ENCODE measurements around the gene RPL37A. TPM values are rescaled to one million over a fixed set of nuclear protein-coding genes. Genes with fewer than 3 reads are reported as not detected.

The RPL37A gene
- total and polyA plus RNA-seq, 9 of the 15 experiments (the other 6 are each of a cell fraction or from before 2014, with no cell fraction given), result 1,938 to 3,349 (median 2,436) TPM

GRCh38 chr2:216498379-216499352 is at the start of gene RPL37A (continued):
- TF ChIP-seq, protein P1, sequence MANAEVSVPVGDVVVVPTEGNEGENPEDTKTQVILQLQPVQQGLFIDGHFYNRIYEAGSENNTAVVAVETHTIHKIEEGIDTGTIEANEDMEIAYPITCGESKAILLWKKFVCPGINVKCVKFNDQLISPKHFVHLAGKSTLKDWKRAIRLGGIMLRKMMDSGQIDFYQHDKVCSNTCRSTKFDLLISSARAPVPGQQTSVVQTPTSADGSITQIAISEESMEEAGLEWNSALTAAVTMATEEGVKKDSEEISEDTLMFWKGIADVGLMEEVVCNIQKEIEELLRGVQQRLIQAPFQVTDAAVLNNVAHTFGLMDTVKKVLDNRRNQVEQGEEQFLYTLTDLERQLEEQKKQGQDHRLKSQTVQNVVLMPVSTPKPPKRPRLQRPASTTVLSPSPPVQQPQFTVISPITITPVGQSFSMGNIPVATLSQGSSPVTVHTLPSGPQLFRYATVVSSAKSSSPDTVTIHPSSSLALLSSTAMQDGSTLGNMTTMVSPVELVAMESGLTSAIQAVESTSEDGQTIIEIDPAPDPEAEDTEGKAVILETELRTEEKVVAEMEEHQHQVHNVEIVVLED (CRISPR knock-in tag; IDR thresholded peaks at IDR 0.05), result no peak
- TF ChIP-seq ZZZ3 (IDR thresholded peaks at IDR 0.05) (peak; percentile 98), MIER1 (IDR thresholded peaks at IDR 0.05; ENCODE audit: low read depth) (no peak), CCAR2 (IDR thresholded peaks at IDR 0.05; ENCODE audit: low read depth, low read length) (no peak), EWSR1 (IDR thresholded peaks at IDR 0.05; ENCODE audit: borderline replicate concordance, low read depth, partially characterized antibody) (no peak), FOXM1 (IDR thresholded peaks at IDR 0.05; ENCODE audit: low read depth) (no peak), FOXM1 (CRISPR knock-in tag; IDR thresholded peaks at IDR 0.05; ENCODE audit: low read depth) (no peak), DDX20 (tag; IDR thresholded peaks at IDR 0.05; ENCODE audit: low read depth) (no peak), MAZ (CRISPR knock-in tag; conservative IDR thresholded peaks at IDR 0.05 in 1 of 2, IDR thresholded peaks at IDR 0.05 in 1 of 2) (peak; percentile 83 to 84), ZBTB49 (CRISPR knock-in tag; IDR thresholded peaks at IDR 0.05; ENCODE audit: borderline replicate concordance) (0 out of 2 replicates have a peak, but pooled peaks have one; percentile 6), TEAD2 (tag; IDR thresholded peaks at IDR 0.05) (no peak), EP400 (IDR thresholded peaks at IDR 0.05) (peak; percentile 97), ZFP1 (CRISPR knock-in tag; IDR thresholded peaks at IDR 0.05) (no peak), EHMT2 (IDR thresholded peaks at IDR 0.05) (no peak), ETS2 (tag; IDR thresholded peaks at IDR 0.05; ENCODE audit: borderline replicate concordance, poor library complexity, severe bottlenecking) (no peak)
- TF ChIP-seq, protein P2, sequence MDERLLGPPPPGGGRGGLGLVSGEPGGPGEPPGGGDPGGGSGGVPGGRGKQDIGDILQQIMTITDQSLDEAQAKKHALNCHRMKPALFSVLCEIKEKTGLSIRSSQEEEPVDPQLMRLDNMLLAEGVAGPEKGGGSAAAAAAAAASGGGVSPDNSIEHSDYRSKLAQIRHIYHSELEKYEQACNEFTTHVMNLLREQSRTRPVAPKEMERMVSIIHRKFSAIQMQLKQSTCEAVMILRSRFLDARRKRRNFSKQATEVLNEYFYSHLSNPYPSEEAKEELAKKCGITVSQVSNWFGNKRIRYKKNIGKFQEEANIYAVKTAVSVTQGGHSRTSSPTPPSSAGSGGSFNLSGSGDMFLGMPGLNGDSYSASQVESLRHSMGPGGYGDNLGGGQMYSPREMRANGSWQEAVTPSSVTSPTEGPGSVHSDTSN (CRISPR knock-in tag; IDR thresholded peaks at IDR 0.05; ENCODE audit: low read depth), result no peak
- TF ChIP-seq, protein P2 (tag; conservative IDR thresholded peaks at IDR 0.05; ENCODE audit: low read depth), result no peak
- TF ChIP-seq, protein P3, sequence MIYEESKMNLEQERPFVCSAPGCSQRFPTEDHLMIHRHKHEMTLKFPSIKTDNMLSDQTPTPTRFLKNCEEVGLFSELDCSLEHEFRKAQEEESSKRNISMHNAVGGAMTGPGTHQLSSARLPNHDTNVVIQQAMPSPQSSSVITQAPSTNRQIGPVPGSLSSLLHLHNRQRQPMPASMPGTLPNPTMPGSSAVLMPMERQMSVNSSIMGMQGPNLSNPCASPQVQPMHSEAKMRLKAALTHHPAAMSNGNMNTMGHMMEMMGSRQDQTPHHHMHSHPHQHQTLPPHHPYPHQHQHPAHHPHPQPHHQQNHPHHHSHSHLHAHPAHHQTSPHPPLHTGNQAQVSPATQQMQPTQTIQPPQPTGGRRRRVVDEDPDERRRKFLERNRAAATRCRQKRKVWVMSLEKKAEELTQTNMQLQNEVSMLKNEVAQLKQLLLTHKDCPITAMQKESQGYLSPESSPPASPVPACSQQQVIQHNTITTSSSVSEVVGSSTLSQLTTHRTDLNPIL (CRISPR knock-in tag; IDR thresholded peaks at IDR 0.05), result no peak
